ENCODE results near the gene PHLDB3. TPM values are rescaled to one million over a fixed set of nuclear protein-coding genes. Genes with fewer than 3 reads are reported as not detected.

Gene PHLDB3
- total RNA-seq, 6 donors from 2014 or later, result 1.8 to 22.6 (median 13.8) TPM

DNA sequence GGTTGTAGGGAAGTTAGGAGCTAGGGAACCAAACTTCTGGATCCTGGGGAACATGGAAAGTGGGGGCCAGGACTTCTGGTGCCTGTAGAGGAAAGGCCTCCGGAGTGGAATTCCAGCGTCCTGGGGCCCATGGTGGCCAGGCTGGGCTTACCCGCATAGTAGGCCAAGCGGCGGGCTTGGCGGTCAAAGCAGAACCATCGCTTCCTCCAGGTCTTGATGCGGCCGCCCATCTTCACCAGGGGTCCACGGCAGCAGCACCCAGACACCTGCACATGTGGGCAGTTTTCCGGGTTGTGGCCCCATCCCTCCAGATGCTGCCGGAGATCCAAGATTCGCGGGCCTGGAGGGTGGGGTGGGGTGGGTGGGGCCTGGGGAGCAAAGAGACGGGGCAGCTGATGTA is 25.3 kb downstream of the PHLDB3 start:
- Histone ChIP-seq H3K4me1 (peaks cover 4 to 13% (median 9%) of the 10 kb centered on the region in 4 donors), H3K4me3 (no peak overlapping the region), H3K27me3 (no peaks in the 10 kb centered on the region), H3K36me3 (no peaks in the 10 kb centered on the region), H3K27ac (no peak overlapping the region), H3K9me3 (no peaks in the 10 kb centered on the region)
- ATAC-seq (ENCODE audit: low FRiP score in 2 of 2), result no peak
- no peak for DNase-seq
- 92 to 93% methylated on average over 3 to 14 of the region's 15 CpGs for WGBS, 2 donors
- TF ChIP-seq POLR2AphosphoS5 (IDR thresholded peaks at IDR 0.05) (no peak), CTCF (IDR thresholded peaks at IDR 0.05) (no peak), EP300 (IDR thresholded peaks at IDR 0.05) (no peak), POLR2A (IDR thresholded peaks at IDR 0.05) (no peak)

GRCh38 chr19:43478323-43478722 is 26.2 kb downstream of the PHLDB3 start:
- DNase-seq (no peak), ATAC-seq (ENCODE audit: low FRiP score in 2 of 2) (no peak)
- Histone ChIP-seq H3K27me3 (no peaks in the 10 kb centered on the region), H3K9me3 (no peaks in the 10 kb centered on the region), H3K4me3 (no peak overlapping the region), H3K4me1 (peaks cover 4 to 13% (median 10%) of the 10 kb centered on the region in 4 donors), H3K36me3 (no peaks in the 10 kb centered on the region), H3K27ac (no peak overlapping the region)
- TF ChIP-seq POLR2AphosphoS5 (IDR thresholded peaks at IDR 0.05), result no peak
- TF ChIP-seq POLR2A (IDR thresholded peaks at IDR 0.05), result no peak
- no peak for TF ChIP-seq CTCF (IDR thresholded peaks at IDR 0.05)
- no peak for TF ChIP-seq EP300 (IDR thresholded peaks at IDR 0.05)
- 94 to 96% methylated on average over 3 of the region's 3 CpGs for WGBS, 2 donors

DNA sequence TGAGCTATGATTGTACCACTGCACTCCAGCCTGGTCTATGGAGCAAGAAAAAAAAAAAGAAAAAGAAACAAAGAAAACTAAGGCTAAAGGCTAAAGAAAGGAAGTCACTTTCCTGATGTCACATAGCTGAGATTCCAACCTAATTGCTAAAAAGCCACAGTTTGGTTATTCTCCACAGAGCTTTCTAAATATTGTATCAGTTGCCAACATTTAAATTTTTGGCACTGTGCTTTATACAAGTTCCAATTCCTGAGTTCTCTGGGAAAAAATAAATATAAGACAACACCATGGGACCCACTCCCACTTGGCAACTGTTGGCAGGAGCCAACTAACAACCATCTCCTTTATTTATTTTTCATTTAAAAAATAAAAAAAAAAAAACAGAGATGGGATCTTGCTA is 27.9 kb downstream of the PHLDB3 start:
- no peak for DNase-seq
- no peak overlapping the region for H3K4me3 ChIP-seq
- no peak for ATAC-seq (ENCODE audit: low FRiP score in 2 of 2)
- peaks cover 4 to 13% (median 10%) of the 10 kb centered on the region in 4 donors for H3K4me1 ChIP-seq
- peak overlapping the region in 1 of 4 donors; percentile 4 for H3K27ac ChIP-seq
- H3K9me3 ChIP-seq, result no peaks in the 10 kb centered on the region
- no peaks in the 10 kb centered on the region for H3K27me3 ChIP-seq
- TF ChIP-seq EP300 (IDR thresholded peaks at IDR 0.05) (no peak), POLR2AphosphoS5 (IDR thresholded peaks at IDR 0.05) (no peak), POLR2A (IDR thresholded peaks at IDR 0.05) (no peak), CTCF (IDR thresholded peaks at IDR 0.05) (no peak)
- no peaks in the 10 kb centered on the region for H3K36me3 ChIP-seq

- Histone ChIP-seq H3K27ac (peak overlapping the region; percentile 67 to 86 (median 80)), H3K36me3 (no peaks in the 10 kb centered on the region), H3K4me1 (peaks cover 4 to 13% (median 10%) of the 10 kb centered on the region in 4 donors), H3K9me3 (no peaks in the 10 kb centered on the region), H3K27me3 (no peaks in the 10 kb centered on the region), H3K4me3 (peak overlapping the region in 3 of 4 donors; percentile 34 to 54 (median 39))
- peak in 1 of 4 donors; percentile 54 for TF ChIP-seq EP300 (IDR thresholded peaks at IDR 0.05)
- peak; percentile 45 to 83 for TF ChIP-seq POLR2AphosphoS5 (IDR thresholded peaks at IDR 0.05)
- TF ChIP-seq CTCF (IDR thresholded peaks at IDR 0.05), result no peak
- peak in 3 of 4 donors; percentile 17 to 70 (median 41) for TF ChIP-seq POLR2A (IDR thresholded peaks at IDR 0.05)
- ATAC-seq (ENCODE audit: low FRiP score in 2 of 2) (peak; percentile 93 to 98), DNase-seq (peak; percentile 93 to 97)
- WGBS, 2 donors, result 6 to 13% methylated on average over 18 to 44 of the region's 46 CpGs
Measured at GRCh38 chr19:43474986-43475705, 29.4 kb downstream of the PHLDB3 start.

DNA sequence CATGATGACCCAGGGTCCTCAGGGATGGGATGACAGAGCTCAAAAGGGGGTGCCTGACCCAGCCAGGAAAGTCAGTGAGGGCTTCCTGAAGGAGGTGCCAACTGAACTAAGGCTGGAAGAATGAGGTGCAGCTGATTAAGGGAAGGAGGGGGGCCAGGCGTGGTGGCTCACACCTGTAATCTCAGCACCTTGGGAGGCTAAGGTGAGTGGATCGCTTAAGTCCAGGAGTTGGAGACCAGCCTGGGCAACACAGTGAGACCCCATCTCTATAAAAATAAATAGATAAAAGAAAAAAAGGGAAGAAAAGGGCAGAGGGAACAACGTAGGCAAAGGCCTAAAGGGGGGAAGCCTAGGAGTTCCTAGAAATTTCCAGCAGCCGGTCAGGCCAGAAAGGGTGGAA is 30.1 kb downstream of the PHLDB3 start:
- Histone ChIP-seq H3K4me1 (peaks cover 4 to 13% (median 10%) of the 10 kb centered on the region in 4 donors), H3K4me3 (peak overlapping the region in 3 of 4 donors; percentile 34 to 54 (median 39)), H3K27ac (peak overlapping the region; percentile 67 to 86 (median 80)), H3K9me3 (no peaks in the 10 kb centered on the region), H3K27me3 (no peaks in the 10 kb centered on the region), H3K36me3 (no peaks in the 10 kb centered on the region)
- WGBS, 2 donors, result 70 to 78% methylated on average over 4 of the region's 4 CpGs
- no peak for ATAC-seq (ENCODE audit: low FRiP score in 2 of 2)
- no peak for DNase-seq
- TF ChIP-seq POLR2AphosphoS5 (IDR thresholded peaks at IDR 0.05), result no peak
- no peak for TF ChIP-seq POLR2A (IDR thresholded peaks at IDR 0.05)
- no peak for TF ChIP-seq EP300 (IDR thresholded peaks at IDR 0.05)
